Stomach (tissue), 4 donors: ENCODE results near the gene SUN5.

Experiments
- EP300 ChIP-seq: sonication (generic); formaldehyde crosslinking; IDR thresholded peaks from one replicate; pipeline ENCODE4 v1.6.1; 2017; ENCODE audit warnings: antibody characterized with exemption
- POLR2AphosphoS5 ChIP-seq, 3 donors: sonication (generic); formaldehyde crosslinking; IDR thresholded peaks; one replicate each; pipeline ENCODE4 v1.6.1; 2016; ENCODE audit warnings: antibody characterized with exemption in 3 of 3
- TF ChIP-seq, protein P1 (sequence below), 7 experiments: fragments of 450-650 bp in 4 of 7; fragments of 200-600 bp in 3 of 7; sonication (generic) in 3 of 7; IDR thresholded peaks; one replicate each; pipeline ENCODE4 v1.5.1; 2016 to 2019; ENCODE audit warnings: antibody characterized with exemption in 7 of 7, control low read depth in 2 of 7, mild to moderate bottlenecking in 1 of 7

DNA sequence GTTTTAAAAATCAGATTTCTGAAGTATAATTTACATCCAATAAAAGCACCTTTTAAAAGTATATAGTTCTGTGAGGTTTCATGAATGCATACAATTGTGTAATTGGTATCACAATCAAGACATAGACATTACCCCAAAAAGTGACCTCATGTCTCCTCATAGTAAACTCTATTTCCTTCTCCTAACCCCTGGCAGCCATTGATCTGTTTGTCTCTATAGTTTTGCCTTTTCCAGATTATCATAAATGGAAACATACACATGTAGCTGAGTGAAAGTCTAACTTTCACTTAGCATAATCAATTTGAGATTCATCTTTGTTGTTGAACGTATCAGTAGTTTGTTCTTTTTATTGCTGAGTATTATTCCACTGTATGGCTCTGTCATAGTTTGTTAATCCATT, 57.6 kb downstream of the SUN5 start:
- TF ChIP-seq, protein P1, sequence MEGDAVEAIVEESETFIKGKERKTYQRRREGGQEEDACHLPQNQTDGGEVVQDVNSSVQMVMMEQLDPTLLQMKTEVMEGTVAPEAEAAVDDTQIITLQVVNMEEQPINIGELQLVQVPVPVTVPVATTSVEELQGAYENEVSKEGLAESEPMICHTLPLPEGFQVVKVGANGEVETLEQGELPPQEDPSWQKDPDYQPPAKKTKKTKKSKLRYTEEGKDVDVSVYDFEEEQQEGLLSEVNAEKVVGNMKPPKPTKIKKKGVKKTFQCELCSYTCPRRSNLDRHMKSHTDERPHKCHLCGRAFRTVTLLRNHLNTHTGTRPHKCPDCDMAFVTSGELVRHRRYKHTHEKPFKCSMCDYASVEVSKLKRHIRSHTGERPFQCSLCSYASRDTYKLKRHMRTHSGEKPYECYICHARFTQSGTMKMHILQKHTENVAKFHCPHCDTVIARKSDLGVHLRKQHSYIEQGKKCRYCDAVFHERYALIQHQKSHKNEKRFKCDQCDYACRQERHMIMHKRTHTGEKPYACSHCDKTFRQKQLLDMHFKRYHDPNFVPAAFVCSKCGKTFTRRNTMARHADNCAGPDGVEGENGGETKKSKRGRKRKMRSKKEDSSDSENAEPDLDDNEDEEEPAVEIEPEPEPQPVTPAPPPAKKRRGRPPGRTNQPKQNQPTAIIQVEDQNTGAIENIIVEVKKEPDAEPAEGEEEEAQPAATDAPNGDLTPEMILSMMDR (IDR thresholded peaks at IDR 0.05), result no peak
- TF ChIP-seq EP300 (no peak), POLR2AphosphoS5 (IDR thresholded peaks at IDR 0.05) (no peak)
